NCI-H187 (cell line): Measurements from ENCODE around the gene PEX11B.
"Not testable (repeated sequence)": the region's sequence is repeated elsewhere in the genome, so short reads cannot be mapped to it uniquely, and the experiment has no call there.

ENCODE experiments used
- DNase-seq, 2 experiments: peaks; one replicate each; lab custom pipeline; 2025; lab: John Stamatoyannopoulos, UW

PEX11B gene

DNA sequence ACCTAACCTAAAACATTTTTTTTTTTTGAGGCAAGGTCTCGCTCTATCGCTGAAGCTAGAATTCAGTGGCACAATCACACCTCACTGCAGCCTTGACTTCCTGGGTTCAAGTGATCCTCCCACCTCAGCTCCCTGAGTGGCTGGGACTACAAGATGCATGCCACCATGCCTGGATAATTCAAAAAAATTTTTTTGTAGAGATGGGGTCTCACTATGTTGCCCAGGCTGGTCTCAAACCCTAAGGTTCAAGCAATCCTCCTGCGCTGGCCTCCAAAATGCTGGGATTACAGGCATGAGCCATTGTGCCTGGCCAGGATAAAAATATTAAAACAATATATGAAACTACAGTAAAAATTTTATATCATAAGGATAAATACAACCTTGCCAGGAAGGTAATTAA is 34.4 kb upstream of the PEX11B start:
- no peak for DNase-seq

DNA sequence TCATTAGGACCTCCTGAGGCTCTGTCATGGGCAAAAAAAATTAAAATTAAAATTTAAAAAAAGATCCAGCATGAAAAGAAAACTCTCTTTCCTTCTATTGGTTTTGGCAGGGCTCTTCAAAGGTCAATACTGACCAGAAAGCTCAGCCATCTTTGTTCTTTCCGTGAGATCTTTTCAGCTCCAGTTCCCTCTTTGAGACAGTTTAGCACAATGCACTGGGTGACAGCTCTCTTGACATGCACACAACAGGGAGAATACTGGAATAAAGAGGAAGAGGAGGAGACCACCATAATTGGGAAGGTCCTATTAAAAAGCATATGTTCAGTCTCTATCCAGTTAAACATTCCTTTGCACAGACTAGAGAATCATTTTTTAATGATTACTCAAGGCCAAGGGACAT is 33.0 kb upstream of the PEX11B start:
- no peak for DNase-seq

DNA sequence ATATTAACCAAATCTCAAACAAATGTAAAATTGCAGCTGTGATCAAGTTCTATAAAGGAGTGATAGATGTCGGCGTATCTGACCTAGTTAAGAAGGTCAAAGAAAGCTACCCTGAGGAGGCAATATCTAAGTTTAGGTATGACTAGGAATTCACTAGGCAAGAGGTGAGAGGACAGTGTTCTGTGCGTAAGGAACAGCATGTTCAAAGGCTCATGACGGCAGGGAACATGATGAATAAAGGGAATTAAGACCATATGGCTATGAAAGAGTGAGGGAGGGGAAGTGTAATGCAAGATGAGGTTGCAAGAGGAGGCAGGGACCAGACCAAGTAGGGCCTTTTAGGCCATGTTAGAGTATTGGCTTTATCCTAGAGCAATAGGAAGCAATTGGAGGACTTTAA is 30.7 kb upstream of the PEX11B start:
- no peak for DNase-seq

DNA sequence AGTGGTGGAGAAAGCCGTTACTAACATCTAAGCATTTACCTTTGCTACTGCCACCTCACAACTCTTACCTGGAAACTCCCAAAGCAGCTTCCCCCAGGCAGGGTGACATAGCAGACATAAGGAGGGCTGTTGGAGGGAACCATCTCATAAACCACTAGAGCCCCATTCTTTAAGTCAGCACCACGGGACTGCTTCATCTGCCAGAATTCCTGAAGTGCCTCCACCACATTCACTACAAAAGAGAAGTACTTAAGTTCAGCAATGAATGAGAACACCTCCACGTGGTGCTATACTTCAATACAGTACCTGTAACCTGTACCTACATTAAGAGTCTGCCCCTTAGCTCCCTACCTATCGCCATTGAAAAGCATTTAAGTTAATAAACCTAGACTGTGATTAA is 29.0 kb upstream of the PEX11B start:
- no peak for DNase-seq

DNA sequence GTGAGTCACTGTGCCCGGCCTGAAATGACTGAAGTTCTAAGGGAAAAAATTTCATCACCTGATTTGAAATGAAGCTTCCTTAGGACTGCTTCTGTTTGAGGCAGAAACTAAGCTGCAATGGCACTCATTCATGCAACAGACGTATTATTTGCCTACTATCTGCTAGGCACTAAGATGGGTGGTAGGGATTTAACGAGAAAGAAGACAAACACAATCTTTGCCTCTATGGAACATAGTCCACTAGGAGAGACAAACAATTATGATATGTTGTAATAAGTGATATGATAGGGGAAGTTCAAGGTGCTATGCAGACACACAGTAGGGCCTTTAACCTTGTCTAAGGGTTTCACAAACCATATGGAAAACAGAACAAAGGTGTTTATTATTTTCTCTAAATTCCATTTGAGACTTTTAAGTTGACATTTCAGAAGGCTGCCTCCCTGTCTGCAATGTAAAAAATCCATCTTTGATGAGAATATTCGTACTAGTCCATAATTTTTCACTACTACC is 28.0 kb upstream of the PEX11B start:
- no peak for DNase-seq

DNA sequence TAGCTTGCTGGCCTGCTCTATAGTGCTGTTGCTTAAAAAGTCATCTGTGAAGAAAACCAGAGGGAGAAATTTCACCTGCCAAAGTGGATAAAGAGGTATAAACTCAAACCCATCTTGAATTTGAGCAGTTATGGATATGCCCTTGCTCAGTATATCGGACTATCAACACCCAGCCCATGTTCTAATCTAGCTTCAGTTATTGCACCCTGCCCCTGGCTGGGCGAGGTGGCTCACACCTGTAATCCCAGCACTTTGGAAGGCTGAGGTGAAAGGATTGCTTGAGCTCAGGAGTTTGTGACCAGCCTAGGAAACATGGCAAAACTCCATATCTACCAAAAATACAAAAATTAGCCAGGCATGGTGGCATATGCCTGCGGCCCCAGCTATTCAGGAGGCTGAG is 26.0 kb upstream of the PEX11B start:
- DNase-seq: no peak

DNA sequence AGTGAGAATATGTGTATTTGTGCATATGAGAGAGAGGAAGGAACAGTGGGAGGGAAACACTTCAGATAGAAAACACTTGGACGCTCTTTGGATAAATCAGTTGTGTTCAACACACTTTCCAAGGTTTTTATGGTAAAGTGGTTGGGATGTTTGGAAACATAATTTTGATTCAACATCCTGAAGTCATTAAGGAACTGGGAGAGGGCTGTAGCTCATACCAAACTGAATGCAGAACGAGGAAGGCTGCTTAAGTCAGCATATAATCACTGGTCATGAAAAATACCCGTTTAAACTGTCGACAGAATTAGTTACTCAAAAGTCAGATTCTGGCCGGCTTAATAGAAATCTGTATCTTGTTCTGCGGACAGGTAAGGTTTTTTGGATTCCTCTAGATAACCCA is 24.4 kb upstream of the PEX11B start:
- no peak for DNase-seq

DNA sequence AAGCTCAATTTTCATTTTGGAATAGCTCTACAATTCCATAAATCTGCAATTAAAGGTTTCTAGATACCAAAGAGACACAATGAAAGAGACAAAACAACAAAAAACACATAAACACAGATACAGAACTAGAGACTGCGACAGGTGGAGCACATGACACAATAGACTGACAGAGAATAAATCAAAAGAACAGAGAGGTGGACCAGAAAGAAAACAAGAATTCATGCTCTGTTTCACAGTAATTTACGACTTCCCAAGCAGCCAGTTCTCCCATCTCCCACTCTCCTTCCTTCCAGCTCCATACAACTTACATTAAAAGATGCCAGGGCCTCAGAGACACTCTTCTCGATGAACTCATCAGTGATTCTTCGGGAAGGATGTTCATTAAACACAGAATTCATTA is 23.9 kb upstream of the PEX11B start:
- DNase-seq: no peak

DNA sequence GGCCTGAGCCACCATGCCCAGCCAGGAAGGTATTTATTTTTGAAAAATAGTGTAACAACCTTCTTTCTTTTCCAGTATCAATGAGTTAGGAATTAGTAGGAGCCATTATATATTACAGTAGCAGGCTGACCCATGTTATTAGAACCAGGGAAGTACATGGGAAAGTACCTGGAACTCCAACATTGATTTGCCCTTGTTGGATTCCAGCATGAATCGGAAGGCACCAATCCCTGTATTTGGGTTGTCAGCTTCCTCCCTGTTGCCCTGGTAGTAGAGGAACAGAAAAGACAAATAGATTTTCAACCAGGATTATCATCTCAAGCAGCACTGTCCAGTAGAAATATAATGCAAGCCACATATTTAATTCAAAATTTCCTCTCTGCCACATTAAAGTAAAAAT is 18.9 kb upstream of the PEX11B start:
- DNase-seq: no peak

DNA sequence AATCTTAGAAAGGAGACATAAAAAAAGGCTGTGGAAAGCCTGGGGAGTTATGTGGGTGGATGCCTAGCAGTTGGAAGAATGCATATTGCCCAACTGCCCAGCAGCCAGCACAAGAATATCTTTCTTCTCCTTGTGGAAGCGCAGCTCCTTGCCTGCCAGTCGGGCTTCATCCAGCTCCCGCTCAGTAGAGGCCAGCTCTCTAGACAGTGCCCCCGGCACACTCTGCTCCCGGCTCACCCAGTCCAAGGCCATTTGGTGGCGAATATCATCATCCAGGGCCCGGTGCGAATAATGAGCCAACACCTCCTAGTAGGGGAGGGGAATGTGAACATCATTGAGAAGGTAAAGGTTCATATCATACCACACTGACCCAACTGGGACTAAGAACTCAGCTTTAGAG is 17.7 kb upstream of the PEX11B start:
- DNase-seq: no peak

DNA sequence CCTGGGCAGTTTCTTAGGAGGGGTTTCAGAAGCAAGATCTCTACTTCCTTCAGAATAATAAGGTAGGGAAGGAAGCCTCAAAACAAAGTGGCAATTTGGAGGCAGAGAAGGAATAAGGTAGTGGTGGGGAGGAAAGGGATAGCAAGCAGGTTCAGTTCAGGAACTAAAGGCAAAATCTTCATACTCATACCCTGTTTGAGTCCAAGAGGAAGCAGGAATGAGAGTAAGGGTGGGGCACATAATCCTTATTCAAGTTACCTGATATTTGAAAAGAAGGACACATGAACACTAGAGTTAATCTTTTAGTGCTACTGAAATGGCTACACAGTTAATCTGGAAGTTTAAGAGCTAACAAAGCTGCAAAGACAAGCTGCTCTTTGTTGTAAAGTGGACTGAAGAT is 17.2 kb upstream of the PEX11B start:
- no peak for DNase-seq

DNA sequence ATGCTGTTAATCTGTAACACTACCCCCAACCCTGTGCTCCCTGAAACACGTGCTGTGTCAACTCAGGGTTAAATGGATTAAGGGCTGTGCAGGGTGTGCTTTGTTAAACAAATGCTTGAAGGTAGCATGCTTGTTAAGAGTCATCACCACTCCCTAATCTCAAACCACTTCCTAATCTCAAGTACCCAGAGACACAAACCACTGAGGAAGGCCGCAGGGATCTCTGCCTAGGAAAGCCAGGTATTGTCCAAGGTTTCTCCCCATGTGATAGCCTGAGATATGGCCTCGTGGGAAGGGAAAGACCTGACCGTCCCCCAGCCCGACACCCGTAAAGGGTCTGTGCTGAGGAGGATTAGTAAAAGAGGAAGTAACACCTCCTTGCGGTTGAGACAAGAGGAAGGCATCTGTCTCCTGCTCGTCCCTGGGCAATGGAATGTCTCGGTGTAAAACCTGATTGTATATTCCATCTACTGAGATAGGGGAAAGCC is 14.0 kb upstream of the PEX11B start:
- DNase-seq: not testable (repeated sequence)

DNA sequence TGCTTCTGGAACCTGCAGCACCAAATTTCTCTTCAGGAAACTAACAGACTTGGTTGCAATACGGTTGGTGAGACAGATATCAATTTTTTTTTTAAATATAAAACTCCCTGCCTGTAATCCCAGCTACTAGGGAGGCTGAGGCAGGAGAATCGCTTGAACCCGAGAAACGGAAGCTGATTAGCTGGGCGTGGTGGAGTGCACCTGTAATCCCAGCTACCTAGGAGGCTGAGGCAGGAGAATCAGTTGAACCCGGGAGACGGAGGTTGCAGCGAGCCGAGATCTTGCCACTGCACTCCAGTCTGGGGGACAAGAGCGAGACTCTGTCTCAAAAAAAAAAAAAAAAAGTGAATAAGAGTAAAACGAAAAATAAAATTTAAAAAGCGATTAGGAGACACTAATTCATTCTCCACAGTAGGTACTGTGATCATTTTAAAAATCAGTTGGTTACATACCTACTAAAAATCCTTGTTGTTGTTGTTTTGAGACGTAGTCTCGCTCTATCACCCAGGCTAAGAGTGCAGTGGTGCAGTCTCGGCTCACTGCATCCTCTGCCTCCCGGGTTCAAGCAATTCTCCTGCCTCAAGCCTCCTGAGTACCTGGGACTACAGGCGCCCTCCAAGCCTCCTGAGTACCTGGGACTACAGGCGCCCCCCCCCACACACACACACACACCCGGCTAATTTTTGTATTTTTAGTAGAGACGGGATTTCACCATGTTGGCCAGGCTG is 9.6 kb upstream of the PEX11B start:
- no peak for DNase-seq

DNA sequence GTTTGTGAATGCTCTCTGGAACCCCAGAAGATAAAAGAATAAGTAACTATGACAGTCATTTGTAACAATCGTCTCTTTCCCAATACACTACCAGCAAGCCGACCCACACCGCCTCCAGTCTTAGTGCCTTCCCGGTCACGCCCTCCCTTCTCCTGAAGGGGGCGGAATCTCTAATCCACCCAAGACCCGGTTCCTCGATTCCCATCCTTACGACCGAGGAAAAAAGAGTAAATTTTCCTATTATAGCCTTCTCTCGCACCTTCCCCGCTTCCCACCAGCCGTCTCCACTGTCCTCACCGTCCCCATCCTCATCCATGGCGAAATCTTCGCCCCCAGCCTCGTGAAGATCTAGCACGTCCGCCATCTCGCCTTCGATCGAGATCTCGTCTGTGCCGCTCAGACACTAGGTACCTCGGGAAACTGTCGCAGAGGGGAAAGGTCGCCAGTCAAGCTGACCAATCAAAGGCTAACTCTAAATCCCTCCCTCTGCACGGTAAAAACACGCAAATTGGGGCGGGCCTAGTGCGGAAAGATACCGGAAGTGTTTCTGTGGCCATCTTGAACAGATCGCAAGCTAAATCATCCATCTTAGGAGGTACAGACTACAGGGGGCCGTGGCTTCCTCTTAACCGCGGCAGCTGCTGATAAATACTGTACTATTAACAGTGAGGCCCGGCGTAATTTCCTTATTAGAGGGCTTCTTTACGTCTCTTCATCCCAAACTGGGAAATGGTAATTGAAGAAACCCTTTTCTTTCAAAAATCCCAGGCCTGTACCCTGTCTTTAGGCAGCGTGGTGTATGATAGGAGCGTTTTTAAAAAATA is 8.8 kb upstream of the PEX11B start, which contains the start of gene RBM8A:
TSS of gene RBM8A (minus strand) at position 422 of the 824 bp plus-strand sequence. CDS start at position 364, 58 bp downstream.
- peak; percentile 98 to 100 for DNase-seq

DNA sequence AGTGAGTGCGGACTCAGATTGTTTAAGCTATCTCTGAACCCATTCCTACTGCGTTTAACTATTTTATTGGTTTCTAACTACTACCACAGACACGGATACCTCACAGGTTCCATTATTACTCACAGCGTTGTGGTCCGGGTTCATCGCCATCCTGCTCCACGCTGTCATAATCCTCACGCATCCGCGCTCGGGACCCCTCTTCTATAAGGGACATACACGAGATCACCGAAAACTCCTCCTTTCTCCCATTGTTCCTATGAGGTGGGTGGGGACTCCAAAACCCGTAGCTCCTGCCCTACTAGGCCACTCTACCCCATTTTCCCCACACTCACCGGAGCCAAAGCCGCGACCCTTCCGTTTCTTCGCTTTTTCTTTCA is 8.2 kb upstream of the PEX11B start:
- no peak for DNase-seq

DNA sequence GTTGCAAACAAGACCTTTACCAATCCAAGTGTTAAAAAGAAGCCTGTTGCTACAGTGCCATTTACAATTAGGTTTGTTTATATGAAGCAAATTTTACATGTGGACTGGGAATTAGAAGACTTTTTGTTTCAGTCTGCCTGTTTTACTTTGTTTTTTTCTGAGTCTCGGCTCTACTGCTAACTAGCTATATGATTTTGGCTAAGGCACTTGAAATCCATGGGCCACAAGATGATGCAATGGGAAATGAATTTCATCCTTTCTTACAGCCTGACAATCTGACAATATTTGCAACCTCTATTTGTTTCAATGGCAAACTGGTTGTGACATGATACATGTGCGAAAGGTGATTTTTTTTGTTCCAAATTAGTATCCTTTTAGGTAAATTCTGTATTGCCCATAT is 3.7 kb upstream of the PEX11B start:
- DNase-seq: no peak

DNA sequence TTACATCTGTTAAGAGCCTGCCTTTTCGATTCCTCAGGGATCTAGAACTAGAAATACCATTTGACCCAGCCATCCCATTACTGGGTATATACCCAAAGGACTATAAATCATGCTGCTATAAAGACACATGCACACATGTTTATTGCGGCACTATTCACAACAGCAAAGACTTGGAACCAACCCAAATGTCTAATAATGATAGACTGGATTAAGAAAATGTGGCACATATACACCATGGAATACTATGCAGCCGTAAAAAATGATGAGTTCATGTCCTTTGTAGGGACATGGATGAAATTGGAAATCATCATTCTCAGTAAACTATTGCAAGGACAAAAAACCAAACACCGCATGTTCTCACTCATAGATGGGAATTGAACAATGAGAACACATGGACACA is 1.8 kb upstream of the PEX11B start:
- not testable (repeated sequence) for DNase-seq

DNA sequence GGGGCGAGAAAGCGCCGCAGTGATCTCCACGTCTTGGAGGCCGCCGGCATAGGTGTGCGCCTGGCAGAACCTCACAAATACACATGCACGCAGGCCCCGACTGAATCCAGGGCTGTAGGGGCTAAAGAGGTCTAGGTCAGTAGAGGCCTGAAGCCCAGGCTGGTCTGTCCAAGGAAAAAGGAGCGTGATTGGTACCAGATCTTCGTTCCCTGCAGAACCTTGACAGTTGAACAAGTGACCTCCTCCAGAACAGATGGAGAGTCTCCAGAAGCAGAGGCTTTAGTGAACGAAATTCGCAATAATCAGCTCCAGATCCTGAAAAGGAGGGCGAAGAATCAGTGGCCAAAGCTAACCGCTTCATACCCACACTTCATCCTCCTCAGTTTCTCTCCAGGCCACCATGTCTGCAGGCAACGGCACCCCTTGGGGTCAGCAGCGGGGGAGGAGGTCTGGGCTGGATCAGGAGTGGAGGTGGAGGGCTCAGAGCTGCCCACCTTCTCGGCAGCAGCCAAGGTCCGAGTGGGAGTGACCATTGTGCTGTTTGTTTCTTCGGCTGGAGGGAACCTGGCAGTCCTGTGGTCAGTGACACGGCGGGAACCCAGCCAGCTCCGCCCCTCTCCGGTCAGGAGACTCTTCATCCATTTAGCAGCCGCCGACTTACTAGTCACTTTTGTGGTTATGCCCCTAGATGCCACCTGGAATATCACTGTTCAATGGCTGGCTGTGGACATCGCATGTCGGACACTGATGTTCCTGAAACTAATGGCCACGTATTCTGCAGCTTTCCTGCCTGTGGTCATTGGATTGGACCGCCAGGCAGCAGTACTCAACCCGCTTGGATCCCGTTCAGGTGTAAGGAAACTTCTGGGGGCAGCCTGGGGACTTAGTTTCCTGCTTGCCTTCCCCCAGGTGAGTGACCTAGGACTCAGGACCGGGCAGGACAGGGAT is 749 bp upstream of the PEX11B start:
- peak in 1 of 2 experiments; percentile 19 for DNase-seq

DNA sequence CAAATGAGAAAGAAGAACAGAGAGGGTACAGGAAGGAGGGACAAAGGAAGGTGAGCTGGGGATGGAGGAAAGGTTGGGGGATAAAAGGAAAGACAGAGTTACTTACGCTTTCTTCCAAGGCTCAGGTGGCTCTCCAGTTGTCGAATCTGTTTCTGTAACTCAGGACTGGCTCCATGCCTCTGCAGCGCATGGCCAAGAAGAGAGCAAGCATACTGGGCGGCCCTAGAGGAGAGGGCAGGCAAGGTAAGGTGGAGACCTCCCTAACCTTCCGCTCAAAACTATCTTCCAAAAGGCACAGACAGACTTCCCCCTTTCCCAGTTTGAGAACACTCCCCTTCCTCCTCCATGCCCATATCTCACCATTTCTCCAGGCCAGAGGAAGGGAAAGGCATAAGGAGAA is 922 bp downstream of the PEX11B start:
- no peak for DNase-seq

DNA sequence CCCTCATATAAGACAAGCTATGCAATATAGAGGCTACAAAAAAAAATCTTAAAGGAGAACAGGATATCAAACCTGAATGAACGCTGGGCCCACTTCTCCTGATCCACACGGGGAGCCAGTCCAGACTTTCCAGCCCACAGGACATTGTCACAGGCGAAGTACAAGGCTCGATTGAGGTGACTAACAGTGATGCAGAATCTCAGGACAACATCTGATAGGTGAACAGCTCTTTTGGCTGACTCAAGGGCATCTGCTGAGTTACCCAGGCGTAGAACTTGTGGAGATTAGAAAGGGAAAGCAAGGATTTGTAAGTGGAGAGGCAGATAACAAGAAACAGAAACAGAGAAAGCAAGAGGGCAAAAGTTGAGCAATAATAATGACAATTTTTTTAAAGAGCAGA is 1.8 kb downstream of the PEX11B start:
- no peak for DNase-seq

DNA sequence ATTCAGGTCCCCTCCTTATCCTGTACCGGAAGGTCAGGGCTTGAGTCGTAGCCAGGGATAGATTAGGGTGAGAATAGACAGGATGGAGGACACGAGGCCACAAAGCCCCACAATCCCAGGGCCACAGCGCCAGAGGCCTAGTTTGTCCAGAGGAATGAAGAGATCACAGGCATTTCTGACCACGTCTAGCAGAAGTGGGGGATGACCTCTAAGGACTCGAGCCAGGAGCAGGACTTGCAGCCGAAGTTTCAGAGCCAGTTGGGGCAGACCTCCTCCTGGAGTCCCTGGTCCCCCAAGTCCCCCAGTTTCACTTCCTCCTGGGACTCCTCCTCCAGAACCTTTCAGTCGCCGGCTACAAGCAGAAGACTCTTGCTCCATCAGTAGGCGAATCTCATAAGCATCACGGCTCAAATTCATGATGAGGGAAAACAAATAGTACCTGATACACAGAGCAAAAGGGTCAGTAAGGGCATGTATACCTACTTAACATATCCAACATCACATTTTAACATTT is 6.3 kb downstream of the PEX11B start:
- DNase-seq: no peak

DNA sequence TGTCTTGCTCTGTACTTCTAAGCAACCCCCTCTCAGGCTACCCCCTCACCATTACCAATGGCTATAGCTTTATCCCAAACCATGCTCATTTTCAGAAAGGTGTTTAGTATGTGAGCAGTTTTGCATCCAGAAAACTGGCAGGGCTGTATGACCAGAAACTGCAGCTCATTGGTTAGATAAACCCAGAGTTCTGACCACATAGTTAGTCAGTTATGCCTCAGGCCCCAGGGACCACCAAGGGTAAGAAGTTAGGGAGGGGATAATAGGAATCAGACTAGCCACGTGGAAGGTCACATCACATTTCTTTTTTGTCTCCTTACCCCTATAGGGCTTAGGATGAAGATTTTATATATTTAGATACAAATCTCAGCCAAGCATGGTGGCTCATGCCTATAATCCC is 9.9 kb downstream of the PEX11B start:
- DNase-seq: no peak
